Embryonic facial prominence (tissue), 1 donor: ENCODE results near the gene TEX261.

Experiments
- DNase-seq: peaks from one replicate; pipeline ENCODE4 v3.0.0-alpha.2; 2016; ENCODE audit errors: extremely low spot score

Gene TEX261

GRCh38 chr2:70936979-70937811 lies 57.5 kb downstream of the TEX261 start:
- DNase-seq: no peak

GRCh38 chr2:70936165-70936978 lies 58.3 kb downstream of the TEX261 start:
- DNase-seq: no peak
